Prostate gland (tissue), 2 donors: ENCODE measurements around the gene CHST11. TPM values are rescaled to one million over a fixed set of nuclear protein-coding genes. Genes with fewer than 3 reads are reported as not detected.

Experiments
- DNase-seq: peaks from one replicate; pipeline ENCODE4 v3.0.0-alpha.2; 2019; ENCODE audit warnings: low spot score
- H3K27ac ChIP-seq, 2 donors: fragments of 200-600 bp; sonication (generic); 2 replicates each; pipeline ENCODE4 v1.5.1; 2017 to 2019
- H3K27me3 ChIP-seq: fragments of 200-600 bp; sonication (generic); replicated peaks from 2 replicates; pipeline ENCODE4 v1.5.1; 2019; ENCODE audit not compliant: insufficient read depth
- H3K36me3 ChIP-seq, 2 donors: fragments of 200-600 bp; sonication (generic); 1 replicate in 1 of 2; 2 replicates in 1 of 2; pipeline versions ENCODE4 v1.5.1 to v1.8.1; 2017 to 2019
- H3K4me1 ChIP-seq: fragments of 200-600 bp; sonication (generic); replicated peaks from 2 replicates; pipeline ENCODE4 v1.5.1; 2019
- H3K4me3 ChIP-seq, 2 donors: fragments of 200-600 bp; sonication (generic); 2 replicates each; pipeline ENCODE4 v1.5.1; 2017 to 2019
- H3K9me3 ChIP-seq: fragments of 200-600 bp; sonication (generic); 2 replicates; pipeline ENCODE4 v1.5.1; 2017
- CTCF ChIP-seq, 4 experiments: fragments of 200-600 bp in 2 of 4; fragments of 450-650 bp in 2 of 4; sonication (generic) in 2 of 4; IDR thresholded peaks; 1 replicate in 3 of 4; 2 replicates in 1 of 4; pipeline ENCODE4 v1.5.1; 2016 to 2019; ENCODE audit warnings: antibody characterized with exemption in 4 of 4, mild to moderate bottlenecking in 2 of 4, moderate library complexity in 2 of 4
- POLR2A ChIP-seq: fragments of 450-650 bp; IDR thresholded peaks from one replicate; pipeline ENCODE4 v1.6.1; 2016; ENCODE audit warnings: antibody characterized with exemption, mild to moderate bottlenecking
- POLR2AphosphoS5 ChIP-seq: sonication (generic); formaldehyde crosslinking; IDR thresholded peaks from one replicate; pipeline ENCODE4 v1.6.1; 2017; ENCODE audit warnings: antibody characterized with exemption
- WGBS: methylation state at CpG from one replicate; pipeline ENCODE4 v1.1.5; 2018; 5-methylcytosine and 5-hydroxymethylcytosine counted together
- intact Hi-C: fragments of 100-400 bp; cut with DNase I; formaldehyde crosslinking; loops from one replicate; pipeline ENCODE4 v1.14.2; 2022
- total RNA-seq, 2 donors: library from RNA; depleted of rRNA; stranded (reverse); fragments of >200 nt; gene quantifications; one replicate each; pipeline ENCODE4 v1.1.0, GENCODE V29; 2016

CHST11 gene
- total RNA-seq, 2 donors from 2014 or later, result 10.4 to 25.4 TPM

- intact Hi-C loops, result no loop called here
- no peak for TF ChIP-seq CTCF (IDR thresholded peaks at IDR 0.05)
- no peak for TF ChIP-seq POLR2AphosphoS5
- no peak for TF ChIP-seq POLR2A
- DNase-seq, result no peak
- H3K27me3 ChIP-seq, result no peaks in the 10 kb centered on the region
- H3K36me3 ChIP-seq, result no peaks in the 10 kb centered on the region
- no peak overlapping the region for H3K4me3 ChIP-seq
- H3K9me3 ChIP-seq, result no peaks in the 10 kb centered on the region
- 81% methylated on average over 7 of the region's 7 CpGs for WGBS
- no peaks in the 10 kb centered on the region for H3K4me1 ChIP-seq
- H3K27ac ChIP-seq, result no peak overlapping the region
Measured at GRCh38 chr12:104652910-104653309, 196.2 kb downstream of the CHST11 start.

- DNase-seq, result no peak
- H3K4me1 ChIP-seq, result no peaks in the 10 kb centered on the region
- H3K9me3 ChIP-seq, result no peaks in the 10 kb centered on the region
- intact Hi-C loops, result no loop called here
- H3K36me3 ChIP-seq, result no peaks in the 10 kb centered on the region
- H3K4me3 ChIP-seq, result no peak overlapping the region
- TF ChIP-seq POLR2AphosphoS5 (no peak), CTCF (IDR thresholded peaks at IDR 0.05) (peak in 1 of 4 experiments; percentile 20)
- no peaks in the 10 kb centered on the region for H3K27me3 ChIP-seq
- H3K27ac ChIP-seq, result no peak overlapping the region
- WGBS, result 86% methylated on average over 12 of the region's 12 CpGs
Measured at GRCh38 chr12:104653730-104654664, 197.2 kb downstream of the CHST11 start.

GRCh38 chr12:104654665-104655609 lies 198.2 kb downstream of the CHST11 start:
- H3K27me3 ChIP-seq, result no peaks in the 10 kb centered on the region
- H3K27ac ChIP-seq, result no peak overlapping the region
- no peak overlapping the region for H3K4me3 ChIP-seq
- DNase-seq, result no peak
- no peaks in the 10 kb centered on the region for H3K9me3 ChIP-seq
- H3K4me1 ChIP-seq, result no peaks in the 10 kb centered on the region
- H3K36me3 ChIP-seq, result no peaks in the 10 kb centered on the region
- TF ChIP-seq POLR2A, result no peak
- TF ChIP-seq POLR2AphosphoS5, result no peak
- no peak for TF ChIP-seq CTCF (IDR thresholded peaks at IDR 0.05)
- intact Hi-C loops, result no loop called here
- WGBS, result 92% methylated on average over 16 of the region's 16 CpGs

- Histone ChIP-seq H3K4me1 (no peaks in the 10 kb centered on the region), H3K27me3 (no peaks in the 10 kb centered on the region), H3K27ac (no peak overlapping the region), H3K9me3 (no peaks in the 10 kb centered on the region), H3K4me3 (no peak overlapping the region), H3K36me3 (no peaks in the 10 kb centered on the region)
- no peak for TF ChIP-seq CTCF (IDR thresholded peaks at IDR 0.05)
- no peak for TF ChIP-seq POLR2AphosphoS5
- no peak for TF ChIP-seq POLR2A
- intact Hi-C loops, result no loop called here
- no peak for DNase-seq
- 74% methylated on average over 10 of the region's 10 CpGs for WGBS
Measured at GRCh38 chr12:104656383-104656782, 199.6 kb downstream of the CHST11 start.
